SK-N-SH treated with all-trans-retinoic acid at 6 μM for 48 hours (cell line): Measurements from ENCODE around the gene LRCH1.
A peak's percentile ranks its signal among the peaks of the same experiment; 100 is the strongest.

Source experiments
- ATAC-seq: fragments of 200-7000 bp; cut with Tn5 transposase; 3 replicates; pipeline ENCODE4 v1.9.1; 2020; ENCODE audit warnings: mild to moderate bottlenecking, moderate library complexity
- ARNTL ChIP-seq: fragments of 450-650 bp; formaldehyde crosslinking; IDR thresholded peaks from 2 replicates; pipeline ENCODE4 v1.5.0; 2020; ENCODE audit warnings: low read depth, mild to moderate bottlenecking, moderate library complexity, borderline replicate concordance
- BACH2 ChIP-seq: fragments of 250-450 bp; sonication (Bioruptor Pico); IDR thresholded peaks from 2 replicates; pipeline ENCODE4 v1.9.0; 2021; ENCODE audit warnings: mild to moderate bottlenecking, borderline replicate concordance
- CSDC2 ChIP-seq: fragments of 250-450 bp; sonication (Bioruptor Pico); IDR thresholded peaks from 2 replicates; pipeline ENCODE4 v1.5.0; 2020; ENCODE audit warnings: mild to moderate bottlenecking, moderate library complexity
- ESRRG ChIP-seq: fragments of 250-450 bp; sonication (Bioruptor Pico); IDR thresholded peaks from 2 replicates; pipeline ENCODE4 v1.6.1; 2021; ENCODE audit warnings: mild to moderate bottlenecking
- GLIS3 ChIP-seq: fragments of 250-450 bp; sonication (Bioruptor Pico); IDR thresholded peaks from 2 replicates; pipeline ENCODE4 v1.5.0; 2020; ENCODE audit warnings: mild to moderate bottlenecking, moderate library complexity
- ISL1 ChIP-seq: fragments of 250-450 bp; sonication (Bioruptor Pico); IDR thresholded peaks from 2 replicates; pipeline ENCODE4 v2.1.2; 2022; ENCODE audit warnings: mild to moderate bottlenecking, moderate library complexity
- OSR1 ChIP-seq: fragments of 250-450 bp; sonication (Bioruptor Pico); IDR thresholded peaks from 2 replicates; pipeline ENCODE4 v1.8.0; 2022; ENCODE audit warnings: moderate library complexity, mild to moderate bottlenecking, inconsistent platforms
- PPARA ChIP-seq: fragments of 250-450 bp; sonication (Bioruptor Pico); IDR thresholded peaks from 2 replicates; pipeline ENCODE4 v1.5.0; 2020; ENCODE audit warnings: mild to moderate bottlenecking, borderline replicate concordance
- RARB ChIP-seq: fragments of 250-450 bp; sonication (Bioruptor Pico); IDR thresholded peaks from 2 replicates; pipeline ENCODE4 v1.8.0; 2021; ENCODE audit warnings: mild to moderate bottlenecking, moderate library complexity
- SNAI2 ChIP-seq: fragments of 250-450 bp; sonication (Bioruptor Pico); IDR thresholded peaks from 2 replicates; pipeline ENCODE4 v1.5.0; 2020; ENCODE audit warnings: mild to moderate bottlenecking, moderate library complexity
- TCF4 ChIP-seq: fragments of 250-450 bp; sonication (Bioruptor Pico); IDR thresholded peaks from 2 replicates; pipeline ENCODE4 v1.8.0; 2021; ENCODE audit warnings: mild to moderate bottlenecking, moderate library complexity, borderline replicate concordance
- TOX ChIP-seq: fragments of 250-450 bp; sonication (Bioruptor Pico); IDR thresholded peaks from 2 replicates; pipeline ENCODE4 v1.8.0; 2021; ENCODE audit warnings: mild to moderate bottlenecking, moderate library complexity, borderline replicate concordance
- ZC3H10 ChIP-seq: fragments of 250-450 bp; sonication (Bioruptor Pico); IDR thresholded peaks from 2 replicates; pipeline ENCODE4 v1.5.1; 2021; ENCODE audit warnings: mild to moderate bottlenecking, moderate library complexity
- ZFP3 ChIP-seq: fragments of 250-450 bp; sonication (Bioruptor Pico); IDR thresholded peaks from 2 replicates; pipeline ENCODE4 v1.5.0; 2020; ENCODE audit warnings: mild to moderate bottlenecking, moderate library complexity
- ZFP30 ChIP-seq: fragments of 450-650 bp; formaldehyde crosslinking; IDR thresholded peaks from 2 replicates; pipeline ENCODE4 v1.5.0; 2022; ENCODE audit warnings: mild to moderate bottlenecking, moderate library complexity
- ZNF565 ChIP-seq: fragments of 450-650 bp; formaldehyde crosslinking; conservative IDR thresholded peaks from 2 replicates; pipeline ENCODE4 v1.5.0; 2020; ENCODE audit warnings: low read depth, mild to moderate bottlenecking, moderate library complexity
- ZNF70 ChIP-seq: fragments of 450-650 bp; formaldehyde crosslinking; IDR thresholded peaks from 2 replicates; pipeline ENCODE4 v1.5.0; 2020; ENCODE audit warnings: mild to moderate bottlenecking, moderate library complexity
- ZNF8 ChIP-seq: fragments of 450-650 bp; formaldehyde crosslinking; IDR thresholded peaks from 2 replicates; pipeline ENCODE4 v1.5.0; 2020; ENCODE audit warnings: mild to moderate bottlenecking, moderate library complexity
- TF ChIP-seq, protein P1 (sequence below): fragments of 250-450 bp; sonication (Bioruptor Pico); IDR thresholded peaks from 2 replicates; pipeline ENCODE4 v1.8.0; 2021; ENCODE audit warnings: low read depth, mild to moderate bottlenecking, moderate library complexity, borderline replicate concordance
- TF ChIP-seq, protein P2 (sequence below): fragments of 250-450 bp; sonication (Bioruptor Pico); IDR thresholded peaks from 2 replicates; pipeline ENCODE4 v1.8.0; 2020; ENCODE audit warnings: mild to moderate bottlenecking, moderate library complexity, borderline replicate concordance
- TF ChIP-seq, protein P3 (sequence below): fragments of 250-450 bp; sonication (Bioruptor Pico); IDR thresholded peaks from 2 replicates; pipeline ENCODE4 v1.5.1; 2021; ENCODE audit warnings: mild to moderate bottlenecking, moderate library complexity
- TF ChIP-seq, protein P4 (sequence below): fragments of 250-450 bp; sonication (Bioruptor Pico); IDR thresholded peaks from 2 replicates; pipeline ENCODE4 v1.5.0; 2020; ENCODE audit warnings: mild to moderate bottlenecking, moderate library complexity

LRCH1 gene

DNA sequence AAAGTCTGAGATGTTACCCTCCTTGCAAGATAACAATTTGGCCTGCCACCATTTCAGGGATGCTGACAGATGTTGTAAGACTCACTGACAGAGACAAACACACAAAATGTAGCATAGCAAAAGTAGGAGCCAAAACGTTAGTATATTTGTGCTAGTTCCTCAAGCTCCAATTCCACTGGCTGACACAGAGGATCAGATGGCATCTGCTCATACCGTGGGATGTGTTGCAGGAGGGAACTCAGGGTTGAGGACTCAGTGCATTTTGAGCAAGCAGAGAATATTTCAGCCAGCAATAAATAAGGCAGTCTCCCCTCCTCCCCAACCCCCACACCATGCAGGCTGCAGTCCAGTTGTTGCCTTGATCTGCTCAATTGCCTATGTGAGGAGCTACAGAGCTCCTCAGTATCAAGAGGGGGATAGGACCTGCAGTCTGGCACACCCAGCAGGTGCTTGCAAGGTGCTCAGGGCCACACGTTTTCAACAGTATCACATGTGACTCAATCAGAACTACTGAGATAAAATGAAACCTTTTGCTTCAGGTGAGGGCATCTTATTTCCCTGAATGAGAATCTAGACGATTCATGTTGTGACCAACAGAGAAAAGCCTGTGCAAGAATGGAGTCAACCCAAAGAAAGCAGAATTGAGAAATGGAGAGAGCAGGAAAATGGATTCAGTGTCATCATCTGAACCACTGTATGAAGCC is 23.6 kb upstream of the LRCH1 start:
- TF ChIP-seq, protein P1, sequence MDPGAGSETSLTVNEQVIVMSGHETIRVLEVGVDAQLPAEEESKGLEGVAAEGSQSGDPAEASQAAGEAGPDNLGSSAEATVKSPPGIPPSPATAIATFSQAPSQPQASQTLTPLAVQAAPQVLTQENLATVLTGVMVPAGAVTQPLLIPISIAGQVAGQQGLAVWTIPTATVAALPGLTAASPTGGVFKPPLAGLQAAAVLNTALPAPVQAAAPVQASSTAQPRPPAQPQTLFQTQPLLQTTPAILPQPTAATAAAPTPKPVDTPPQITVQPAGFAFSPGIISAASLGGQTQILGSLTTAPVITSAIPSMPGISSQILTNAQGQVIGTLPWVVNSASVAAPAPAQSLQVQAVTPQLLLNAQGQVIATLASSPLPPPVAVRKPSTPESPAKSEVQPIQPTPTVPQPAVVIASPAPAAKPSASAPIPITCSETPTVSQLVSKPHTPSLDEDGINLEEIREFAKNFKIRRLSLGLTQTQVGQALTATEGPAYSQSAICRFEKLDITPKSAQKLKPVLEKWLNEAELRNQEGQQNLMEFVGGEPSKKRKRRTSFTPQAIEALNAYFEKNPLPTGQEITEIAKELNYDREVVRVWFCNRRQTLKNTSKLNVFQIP (CRISPR knock-in tag): no peak
- no peak for TF ChIP-seq PPARA (CRISPR knock-in tag)
- TF ChIP-seq, all 23 proteins: peak for 0
- ATAC-seq: no peak

DNA sequence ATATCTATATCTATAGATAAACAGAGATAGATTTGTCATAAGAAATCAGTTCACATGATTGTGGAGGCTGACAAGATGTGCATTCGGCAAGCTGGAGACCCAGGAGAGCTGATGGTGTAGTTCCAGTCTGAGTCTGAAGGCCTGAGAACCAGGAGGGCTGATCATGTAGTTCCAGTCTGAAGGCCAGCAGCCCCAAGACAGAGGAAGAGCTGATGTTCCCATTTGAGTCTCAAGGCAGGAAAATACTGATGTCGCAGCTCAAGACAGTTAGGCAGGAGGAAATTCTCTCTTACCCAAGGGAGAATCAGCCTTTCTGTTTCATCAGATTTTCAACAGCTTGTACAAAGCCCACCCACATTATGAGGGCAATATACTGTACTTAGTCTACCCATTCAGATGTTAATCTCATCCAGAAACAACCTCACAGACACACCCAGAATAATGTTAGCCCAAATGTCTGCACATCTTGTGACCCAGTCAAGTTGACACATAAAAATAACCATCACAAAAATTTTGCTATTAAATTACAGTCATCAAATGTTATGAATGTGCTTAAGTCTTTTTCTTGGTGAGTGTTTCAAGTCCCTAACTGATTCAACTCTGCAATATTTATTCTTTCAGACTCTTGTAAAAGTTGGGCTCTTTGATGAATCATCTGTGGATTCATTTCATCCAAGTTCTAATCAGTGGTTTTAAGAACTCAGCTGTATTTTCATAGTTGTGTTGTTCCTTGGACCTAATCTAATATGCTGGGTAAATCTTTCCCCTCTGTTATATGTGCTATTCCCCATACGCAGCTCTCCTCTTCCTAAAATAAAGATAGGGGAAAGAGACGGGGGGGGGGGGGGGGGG is 22.7 kb upstream of the LRCH1 start:
- ATAC-seq: peak; percentile 47
- no peak for TF ChIP-seq TCF4 (CRISPR knock-in tag)
- TF ChIP-seq ISL1 (CRISPR knock-in tag): 0 out of 2 replicates have a peak, but pooled peaks have one; percentile 11

DNA sequence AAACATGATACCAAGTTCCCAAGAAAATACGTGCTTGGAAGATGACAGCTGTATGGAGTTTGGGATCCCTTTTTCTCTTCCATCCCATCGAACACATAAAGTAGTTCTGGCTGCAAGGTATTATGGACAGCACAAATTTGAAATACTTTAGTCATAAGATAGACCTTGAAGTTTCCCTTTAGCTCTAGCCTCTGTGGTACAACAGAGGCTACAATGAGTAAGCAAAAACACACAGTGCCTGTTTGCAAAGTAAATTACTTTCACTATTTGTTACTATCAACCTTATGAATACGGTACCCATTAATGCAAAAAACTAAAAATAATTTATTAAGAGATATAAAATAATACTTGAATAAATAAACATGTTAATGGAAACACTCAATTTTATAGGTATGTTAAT is 21.0 kb upstream of the LRCH1 start:
- TF ChIP-seq ZNF70 (CRISPR knock-in tag): no peak
- ATAC-seq: no peak

DNA sequence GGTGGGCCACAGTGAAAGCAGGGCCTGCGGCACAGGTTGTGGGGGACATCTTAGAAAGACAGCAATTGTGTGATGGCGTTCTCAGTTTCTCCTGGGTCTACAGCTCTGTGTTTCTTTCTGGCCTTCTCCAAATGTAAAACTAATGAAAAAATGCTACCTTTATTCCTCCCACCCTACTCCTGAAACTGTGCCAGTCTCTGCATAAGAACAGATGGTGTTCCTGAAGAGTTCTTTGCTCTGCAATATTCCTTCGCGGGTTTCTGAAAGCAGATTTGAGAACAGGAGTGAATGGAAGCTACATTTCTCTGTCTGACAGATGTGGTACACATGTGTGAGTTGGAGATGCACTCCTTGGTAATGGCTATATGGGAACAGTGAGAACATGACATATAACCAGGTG is 18.0 kb upstream of the LRCH1 start:
- no peak for ATAC-seq
- TF ChIP-seq ARNTL: no peak
- TF ChIP-seq ZNF8: no peak
- no peak for TF ChIP-seq ZFP30
- no peak for TF ChIP-seq SNAI2
- TF ChIP-seq, protein P2, sequence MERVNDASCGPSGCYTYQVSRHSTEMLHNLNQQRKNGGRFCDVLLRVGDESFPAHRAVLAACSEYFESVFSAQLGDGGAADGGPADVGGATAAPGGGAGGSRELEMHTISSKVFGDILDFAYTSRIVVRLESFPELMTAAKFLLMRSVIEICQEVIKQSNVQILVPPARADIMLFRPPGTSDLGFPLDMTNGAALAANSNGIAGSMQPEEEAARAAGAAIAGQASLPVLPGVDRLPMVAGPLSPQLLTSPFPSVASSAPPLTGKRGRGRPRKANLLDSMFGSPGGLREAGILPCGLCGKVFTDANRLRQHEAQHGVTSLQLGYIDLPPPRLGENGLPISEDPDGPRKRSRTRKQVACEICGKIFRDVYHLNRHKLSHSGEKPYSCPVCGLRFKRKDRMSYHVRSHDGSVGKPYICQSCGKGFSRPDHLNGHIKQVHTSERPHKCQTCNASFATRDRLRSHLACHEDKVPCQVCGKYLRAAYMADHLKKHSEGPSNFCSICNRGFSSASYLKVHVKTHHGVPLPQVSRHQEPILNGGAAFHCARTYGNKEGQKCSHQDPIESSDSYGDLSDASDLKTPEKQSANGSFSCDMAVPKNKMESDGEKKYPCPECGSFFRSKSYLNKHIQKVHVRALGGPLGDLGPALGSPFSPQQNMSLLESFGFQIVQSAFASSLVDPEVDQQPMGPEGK: no peak
- TF ChIP-seq ZNF70 (CRISPR knock-in tag): no peak
- TF ChIP-seq CSDC2: no peak
- no peak for TF ChIP-seq ZNF565 (CRISPR knock-in tag)
- TF ChIP-seq ZFP3 (CRISPR knock-in tag): no peak
- no peak for TF ChIP-seq PPARA (CRISPR knock-in tag)
- TF ChIP-seq BACH2 (CRISPR knock-in tag): no peak
- no peak for TF ChIP-seq ESRRG
- TF ChIP-seq, all 23 proteins: peak for 0

DNA sequence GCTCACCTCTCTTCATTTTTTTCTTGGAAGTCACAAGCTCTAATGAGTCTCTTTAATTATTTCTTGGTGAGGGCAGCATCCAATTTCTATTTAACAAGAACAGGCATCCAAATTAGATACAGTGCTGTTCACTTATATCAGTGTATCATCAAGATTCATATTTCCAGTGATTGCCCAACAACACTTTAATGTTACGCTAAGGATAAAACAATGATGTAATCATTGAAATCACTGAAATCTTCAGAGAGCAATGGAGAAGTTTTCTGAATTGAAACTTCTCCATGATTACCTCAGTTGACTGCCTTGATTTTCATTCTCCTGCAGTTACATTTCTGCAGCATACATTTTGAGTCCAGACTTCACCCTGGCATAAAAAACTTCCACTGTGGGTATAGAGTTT is 17.1 kb upstream of the LRCH1 start:
- no peak for ATAC-seq
- TF ChIP-seq, protein P2: no peak
- TF ChIP-seq PPARA (CRISPR knock-in tag) (no peak), GLIS3 (CRISPR knock-in tag) (no peak), ZC3H10 (CRISPR knock-in tag) (no peak), ZNF70 (CRISPR knock-in tag) (no peak), ZNF8 (no peak), ISL1 (CRISPR knock-in tag) (no peak), CSDC2 (no peak), ZFP3 (CRISPR knock-in tag) (no peak), BACH2 (CRISPR knock-in tag) (no peak), TOX (CRISPR knock-in tag) (no peak), TCF4 (CRISPR knock-in tag) (no peak), OSR1 (CRISPR knock-in tag) (no peak), RARB (CRISPR knock-in tag) (no peak)
- TF ChIP-seq, protein P3, sequence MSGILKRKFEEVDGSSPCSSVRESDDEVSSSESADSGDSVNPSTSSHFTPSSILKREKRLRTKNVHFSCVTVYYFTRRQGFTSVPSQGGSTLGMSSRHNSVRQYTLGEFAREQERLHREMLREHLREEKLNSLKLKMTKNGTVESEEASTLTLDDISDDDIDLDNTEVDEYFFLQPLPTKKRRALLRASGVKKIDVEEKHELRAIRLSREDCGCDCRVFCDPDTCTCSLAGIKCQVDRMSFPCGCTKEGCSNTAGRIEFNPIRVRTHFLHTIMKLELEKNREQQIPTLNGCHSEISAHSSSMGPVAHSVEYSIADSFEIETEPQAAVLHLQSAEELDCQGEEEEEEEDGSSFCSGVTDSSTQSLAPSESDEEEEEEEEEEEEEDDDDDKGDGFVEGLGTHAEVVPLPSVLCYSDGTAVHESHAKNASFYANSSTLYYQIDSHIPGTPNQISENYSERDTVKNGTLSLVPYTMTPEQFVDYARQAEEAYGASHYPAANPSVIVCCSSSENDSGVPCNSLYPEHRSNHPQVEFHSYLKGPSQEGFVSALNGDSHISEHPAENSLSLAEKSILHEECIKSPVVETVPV (CRISPR knock-in tag): no peak
- TF ChIP-seq, protein P4, sequence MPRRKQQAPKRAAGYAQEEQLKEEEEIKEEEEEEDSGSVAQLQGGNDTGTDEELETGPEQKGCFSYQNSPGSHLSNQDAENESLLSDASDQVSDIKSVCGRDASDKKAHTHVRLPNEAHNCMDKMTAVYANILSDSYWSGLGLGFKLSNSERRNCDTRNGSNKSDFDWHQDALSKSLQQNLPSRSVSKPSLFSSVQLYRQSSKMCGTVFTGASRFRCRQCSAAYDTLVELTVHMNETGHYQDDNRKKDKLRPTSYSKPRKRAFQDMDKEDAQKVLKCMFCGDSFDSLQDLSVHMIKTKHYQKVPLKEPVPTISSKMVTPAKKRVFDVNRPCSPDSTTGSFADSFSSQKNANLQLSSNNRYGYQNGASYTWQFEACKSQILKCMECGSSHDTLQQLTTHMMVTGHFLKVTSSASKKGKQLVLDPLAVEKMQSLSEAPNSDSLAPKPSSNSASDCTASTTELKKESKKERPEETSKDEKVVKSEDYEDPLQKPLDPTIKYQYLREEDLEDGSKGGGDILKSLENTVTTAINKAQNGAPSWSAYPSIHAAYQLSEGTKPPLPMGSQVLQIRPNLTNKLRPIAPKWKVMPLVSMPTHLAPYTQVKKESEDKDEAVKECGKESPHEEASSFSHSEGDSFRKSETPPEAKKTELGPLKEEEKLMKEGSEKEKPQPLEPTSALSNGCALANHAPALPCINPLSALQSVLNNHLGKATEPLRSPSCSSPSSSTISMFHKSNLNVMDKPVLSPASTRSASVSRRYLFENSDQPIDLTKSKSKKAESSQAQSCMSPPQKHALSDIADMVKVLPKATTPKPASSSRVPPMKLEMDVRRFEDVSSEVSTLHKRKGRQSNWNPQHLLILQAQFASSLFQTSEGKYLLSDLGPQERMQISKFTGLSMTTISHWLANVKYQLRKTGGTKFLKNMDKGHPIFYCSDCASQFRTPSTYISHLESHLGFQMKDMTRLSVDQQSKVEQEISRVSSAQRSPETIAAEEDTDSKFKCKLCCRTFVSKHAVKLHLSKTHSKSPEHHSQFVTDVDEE (CRISPR knock-in tag): no peak
- TF ChIP-seq, protein P1 (CRISPR knock-in tag): no peak
